B cell (primary cell): Measurements from ENCODE around the gene OSR1. TPM values are rescaled to one million over a fixed set of nuclear protein-coding genes. Genes with fewer than 3 reads are reported as not detected.
A peak's percentile ranks its signal among the peaks of the same experiment; 100 is the strongest.

Source experiments
- ATAC-seq: fragments of 200-7000 bp; cut with Tn5 transposase; one replicate; pipeline ENCODE4 v1.10.0; 2021; ENCODE audit warnings: low read depth, mild to moderate bottlenecking, moderate number of reproducible peaks, moderate library complexity
- CTCF ChIA-PET: fragments of 350-600 bp; sonication (Branson Sonifier 250); formaldehyde crosslinking; loops from one replicate; lab custom pipeline; 2021; ENCODE audit warnings: antibody characterized with exemption, inconsistent platforms; lab: Charles Lee
- POLR2A ChIA-PET: fragments of 350-600 bp; sonication (Branson Sonifier 250); formaldehyde crosslinking; loops from one replicate; lab custom pipeline; 2021; ENCODE audit warnings: antibody characterized with exemption; lab: Charles Lee
- DNase-seq: peaks from one replicate; pipeline ENCODE4 v3.0.0; 2013
- H2AFZ ChIP-seq: 2 replicates; pipeline ENCODE4 v1.6.1; 2012; ENCODE audit warnings: mild to moderate bottlenecking, low read depth, low read length; ENCODE audit not compliant: insufficient read depth, poor library complexity, severe bottlenecking
- H3K27ac ChIP-seq, 2 donors: 1 replicate in 1 of 2; 2 replicates in 1 of 2; pipeline ENCODE4 v1.5.1; 2012 to 2013; ENCODE audit warnings: low read length in 2 of 2, mild to moderate bottlenecking in 2 of 2, moderate library complexity in 1 of 2
- H3K27me3 ChIP-seq, 4 experiments: fragments of 200-600 bp in 1 of 4; sonication (generic) in 1 of 4; replicated peaks in 1 of 4; 1 replicate in 2 of 4; 2 replicates in 2 of 4; pipeline versions ENCODE4 v1.6.1 to v1.7.0; 2013 to 2016; ENCODE audit warnings: low read length in 3 of 4, mild to moderate bottlenecking in 2 of 4, mixed read lengths in 1 of 4, moderate library complexity in 1 of 4; ENCODE audit not compliant: insufficient read depth in 4 of 4, control insufficient read depth in 3 of 4; ENCODE audit errors: control extremely low read depth in 1 of 4
- H3K36me3 ChIP-seq, 2 experiments: replicated peaks in 1 of 2; 1 replicate in 1 of 2; 2 replicates in 1 of 2; pipeline versions ENCODE4 v1.6.1 to v1.7.1; 2013; ENCODE audit warnings: low read length in 1 of 2; ENCODE audit not compliant: insufficient read depth in 2 of 2, control insufficient read depth in 1 of 2; ENCODE audit errors: control extremely low read depth in 1 of 2, extremely low read depth in 1 of 2
- H3K4me1 ChIP-seq, 2 donors: fragments of 200-600 bp in 1 of 2; sonication (generic) in 1 of 2; 1 replicate in 1 of 2; 2 replicates in 1 of 2; pipeline versions ENCODE4 v1.5.1 to v1.6.1; 2013 to 2017; ENCODE audit warnings: low read length in 2 of 2; ENCODE audit not compliant: control insufficient read depth in 2 of 2, insufficient read depth in 2 of 2
- H3K4me2 ChIP-seq: replicated peaks from 2 replicates; pipeline ENCODE3; 2012; ENCODE audit warnings: mild to moderate bottlenecking, low read depth, low read length; ENCODE audit not compliant: poor library complexity, severe bottlenecking
- H3K4me3 ChIP-seq, 5 experiments: fragments of 200-600 bp in 1 of 5; sonication (generic) in 1 of 5; 1 replicate in 3 of 5; 2 replicates in 2 of 5; pipeline versions ENCODE4 v1.5.1 to v1.7.0; 2011 to 2016; ENCODE audit warnings: low read length in 4 of 5, mild to moderate bottlenecking in 4 of 5, low read depth in 2 of 5, control low read depth in 1 of 5, moderate library complexity in 1 of 5; ENCODE audit not compliant: insufficient read depth in 1 of 5; ENCODE audit errors: control extremely low read depth in 1 of 5, extremely low read depth in 1 of 5
- H3K79me2 ChIP-seq: fragments of 200-600 bp; sonication (generic); one replicate; pipeline ENCODE4 v1.6.0; 2016; ENCODE audit warnings: low read length; ENCODE audit not compliant: control insufficient read depth, insufficient read depth
- H3K9ac ChIP-seq: fragments of 200-600 bp; sonication (generic); 2 replicates; pipeline ENCODE4 v1.6.1; 2017; ENCODE audit warnings: mild to moderate bottlenecking, low read length, moderate library complexity
- H3K9me3 ChIP-seq, 3 donors: one replicate each; pipeline versions ENCODE4 v1.6.1 to v1.7.1; 2013; ENCODE audit warnings: low read length in 2 of 3; ENCODE audit not compliant: control insufficient read depth in 2 of 3, insufficient read depth in 1 of 3; ENCODE audit errors: control extremely low read depth in 1 of 3
- H4K20me1 ChIP-seq: 2 replicates; pipeline ENCODE4 v1.6.0; 2012; ENCODE audit warnings: mild to moderate bottlenecking, low read length; ENCODE audit not compliant: insufficient read depth, control insufficient read depth, poor library complexity, severe bottlenecking
- H3K27ac Mint-ChIP-seq: one replicate; pipeline ENCODE4 v1.8.0; 2021; ENCODE audit warnings: mixed read lengths
- H3K27me3 Mint-ChIP-seq: one replicate; pipeline ENCODE4 v1.8.0; 2021; ENCODE audit warnings: mixed read lengths
- H3K4me1 Mint-ChIP-seq: one replicate; pipeline ENCODE4 v1.8.0; 2021; ENCODE audit warnings: mixed read lengths
- H3K4me3 Mint-ChIP-seq: one replicate; pipeline ENCODE4 v1.8.0; 2021; ENCODE audit warnings: mixed read lengths
- H3K9me3 Mint-ChIP-seq: one replicate; pipeline ENCODE4 v1.8.0; 2022; ENCODE audit warnings: mixed read lengths; ENCODE audit not compliant: insufficient read depth
- CTCF ChIP-seq: fragments of 200-600 bp; IDR thresholded peaks from one replicate; pipeline ENCODE4 v1.8.0; 2022; ENCODE audit warnings: antibody characterized with exemption, mild to moderate bottlenecking
- EZH2 ChIP-seq: IDR thresholded peaks from 2 replicates; pipeline ENCODE4 v1.6.1; 2012; ENCODE audit warnings: borderline replicate concordance, low read depth, mild to moderate bottlenecking, moderate library complexity, low read length; ENCODE audit not compliant: insufficient read depth, poor library complexity, severe bottlenecking
- WGBS: methylation state at CpG from one replicate; pipeline ENCODE4 v1.1.5; 2013; ENCODE audit warnings: missing lambda C conversion rate; ENCODE audit not compliant: insufficient coverage; 5-methylcytosine and 5-hydroxymethylcytosine counted together
- intact Hi-C: fragments of 100-400 bp; cut with micrococcal nuclease; formaldehyde crosslinking; loops from one replicate; pipeline ENCODE4 v1.10.0; 2022
- polyA plus RNA-seq: library from polyadenylated mRNA; depleted of rRNA; stranded (reverse); fragments of >200 nt; gene quantifications from 2 replicates; pipeline ENCODE4 v1.2.3, GENCODE V29; 2012
- total RNA-seq, 2 donors: library from RNA; stranded (reverse); fragments of 120-200 nt in 1 of 2; gene quantifications; 1 replicate in 1 of 2; 2 replicates in 1 of 2; pipeline versions ENCODE4 v1.2.3 to v1.2.4, GENCODE V29; 2013 to 2022

OSR1 gene
- total and polyA plus RNA-seq, 2 donors (not counting 1 experiment from before 2014, with no cell fraction given), result not detected

- CTCF ChIA-PET, result interaction anchor here (0.8 to 3.8 kb wide), 4 partner anchors 8 to 18 kb away, joined by 3 to 17 read pairs (median 8); no protein-coding TSS in a partner anchor
- peak overlapping the region; percentile 85 for H3K4me2 ChIP-seq
These were observed 566 bp upstream of the OSR1 start for GRCh38 chr2:19359021-19359357.

More at GRCh38 chr2:19359021-19359357, 566 bp upstream of the OSR1 start:
- H3K27ac ChIP-seq, result no peak overlapping the region
- no peak for DNase-seq
- TF ChIP-seq CTCF (no peak), EZH2 (peak; percentile 97)
- no peaks in the 10 kb centered on the region for H3K36me3 ChIP-seq
- no peak for ATAC-seq
- H3K27me3 ChIP-seq, result peaks cover 0 to 84% (median 66%) of the 10 kb centered on the region in 4 experiments
- intact Hi-C loops, result no loop called here
- peak overlapping the region; percentile 26 for H2AFZ ChIP-seq
- POLR2A ChIA-PET, result interaction anchor here (1.2 kb wide), 1 partner anchor 10 kb away, joined by 3 read pairs; no protein-coding TSS in a partner anchor
- Mint-ChIP-seq H3K27ac (no peak overlapping the region), H3K4me3 (peak overlapping the region; percentile 74), H3K4me1 (peaks cover 56% of the 10 kb centered on the region), H3K9me3 (no peaks in the 10 kb centered on the region), H3K27me3 (peaks cover 66% of the 10 kb centered on the region)
- no peaks in the 10 kb centered on the region for H3K79me2 ChIP-seq
- no peak overlapping the region for H3K9ac ChIP-seq
- H4K20me1 ChIP-seq, result no peaks in the 10 kb centered on the region
- peak overlapping the region in 1 of 5 experiments; percentile 37 for H3K4me3 ChIP-seq
- H3K4me1 ChIP-seq, result peaks cover 65 to 67% of the 10 kb centered on the region in 2 donors
- WGBS, result 6% methylated on average over 14 of the region's 14 CpGs
- peaks cover 0 to 61% (median 5%) of the 10 kb centered on the region in 3 donors for H3K9me3 ChIP-seq
